ENCODE measurements around the gene RNF182.
"Not testable (repeated sequence)": the region's sequence is repeated elsewhere in the genome, so short reads cannot be mapped to it uniquely, and the experiment has no call there.

The RNF182 gene

GRCh38 chr6:14001329-14002012, 76.7 kb downstream of the RNF182 start:
- peak; percentile 89 for DNase-seq (ENCODE audit: low spot score)

DNA sequence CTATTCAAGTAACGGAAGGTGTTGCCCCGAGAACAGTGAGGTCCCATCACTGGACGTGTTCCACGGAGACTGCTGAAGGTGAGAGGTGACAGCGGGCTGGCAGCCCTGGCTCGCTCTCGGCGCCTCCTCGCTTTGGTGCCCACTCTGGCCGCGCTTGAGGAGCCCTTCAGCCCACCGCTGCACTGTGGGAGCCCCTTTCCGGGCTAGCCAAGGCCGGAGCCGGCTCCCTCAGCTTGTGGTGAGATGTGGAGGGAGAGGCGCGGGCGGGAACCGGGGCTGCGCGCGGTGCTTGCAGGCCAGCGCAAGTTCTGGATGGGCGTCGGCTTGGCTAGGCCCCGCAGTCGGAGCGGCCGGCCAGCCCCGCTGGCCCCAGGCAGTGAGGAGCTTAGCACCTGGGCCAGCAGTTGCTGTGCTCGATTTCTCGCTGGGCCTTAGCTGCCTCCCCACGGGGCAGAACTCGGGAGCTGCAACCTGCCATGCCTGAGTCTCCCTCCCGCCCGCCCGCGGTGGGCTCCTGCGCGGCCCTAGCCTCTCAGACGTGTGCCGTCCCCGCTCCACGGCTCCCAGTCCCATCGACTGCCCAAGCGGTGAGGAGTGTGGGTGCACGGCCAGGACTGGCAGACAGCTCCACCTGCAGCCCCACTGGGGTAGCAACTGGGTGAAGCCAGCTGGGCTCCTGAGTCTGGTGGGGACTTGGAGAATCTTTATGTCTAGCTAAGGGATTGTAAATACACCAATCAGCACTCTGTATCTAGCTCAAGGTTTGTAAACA, 77.6 kb downstream of the RNF182 start:
- DNase-seq (ENCODE audit: low spot score), result no peak

DNA sequence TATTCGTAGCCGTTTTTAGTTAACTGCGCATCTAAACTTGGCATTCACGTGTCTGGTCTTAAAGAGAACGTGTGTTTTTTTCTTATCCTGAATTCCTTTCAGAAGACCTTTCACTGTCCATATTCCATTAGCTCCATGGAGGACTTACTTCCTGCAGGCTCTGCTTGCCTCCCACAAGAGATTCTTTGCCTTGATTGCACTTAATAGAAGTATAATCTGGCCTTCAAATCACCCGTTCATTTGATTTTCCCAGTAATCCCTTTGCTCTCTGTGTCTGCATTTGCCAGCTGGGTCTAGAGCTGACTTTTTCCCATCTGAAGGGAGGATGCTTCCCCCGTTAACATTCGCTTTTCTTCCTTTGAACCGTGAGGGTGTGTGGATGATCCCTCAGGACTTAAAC, 79.5 kb downstream of the RNF182 start:
- DNase-seq (ENCODE audit: low spot score), result no peak

DNA sequence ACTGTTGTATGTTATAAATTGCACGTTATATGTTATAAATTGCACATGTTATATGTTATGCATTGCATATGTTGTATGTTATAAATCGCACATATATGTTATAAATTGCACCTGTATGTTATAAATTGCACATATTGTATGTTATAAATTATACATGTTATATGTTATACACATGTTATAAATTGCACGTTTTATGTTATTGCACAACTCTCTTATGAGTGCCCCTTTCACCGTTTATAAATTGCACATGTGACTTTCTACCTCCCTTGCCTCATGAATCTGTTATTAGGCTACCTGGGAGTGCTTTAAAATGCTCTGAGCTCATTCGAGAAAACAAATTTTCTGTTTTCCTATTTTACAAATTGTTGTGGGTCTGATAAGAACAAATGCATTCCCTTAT, 84.1 kb downstream of the RNF182 start:
- no peak for DNase-seq (ENCODE audit: low spot score)

GRCh38 chr6:14009431-14009830, 84.7 kb downstream of the RNF182 start:
- no peak for DNase-seq (ENCODE audit: low spot score)

DNA sequence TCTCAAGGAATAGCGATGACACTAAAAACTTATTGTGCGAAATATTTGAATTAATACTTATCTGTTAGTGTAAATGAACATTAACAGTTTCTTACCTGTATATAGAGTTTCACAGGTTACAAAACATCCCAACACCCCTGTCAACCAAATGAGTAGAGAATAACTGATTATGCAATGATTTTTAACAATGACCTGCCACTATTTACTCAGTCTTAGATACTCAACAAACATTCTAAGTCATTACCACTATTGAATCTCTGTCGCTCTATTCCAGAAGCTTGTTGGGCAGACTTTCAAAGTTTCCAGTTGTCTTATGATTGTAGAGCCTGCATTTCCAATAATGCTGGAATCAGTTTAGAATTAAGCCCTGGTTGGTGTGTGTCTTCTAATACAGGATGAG, 85.5 kb downstream of the RNF182 start:
- DNase-seq (ENCODE audit: low spot score), result no peak

- DNase-seq (ENCODE audit: low spot score), result no peak
Observed at GRCh38 chr6:14012313-14013030, 87.7 kb downstream of the RNF182 start.

DNA sequence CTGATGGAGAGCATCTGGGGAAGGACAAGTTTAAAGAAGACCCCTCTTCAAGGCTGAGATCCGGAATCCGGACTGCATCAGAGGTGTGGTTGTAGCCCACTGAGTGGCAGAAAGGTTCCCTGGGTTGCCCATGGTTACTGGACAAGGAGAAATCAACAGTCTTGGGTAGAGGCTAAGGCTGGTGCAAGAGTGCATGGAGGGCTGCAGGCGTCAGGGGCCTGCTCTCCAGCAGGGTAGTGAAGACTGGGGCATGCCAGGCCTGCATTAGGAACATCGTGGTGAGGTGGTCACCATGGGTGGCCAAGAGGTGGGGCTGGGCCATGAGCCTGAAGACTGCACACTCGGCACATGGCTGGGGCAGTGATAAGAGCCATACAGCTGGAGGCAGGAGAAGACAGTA, 91.2 kb downstream of the RNF182 start:
- DNase-seq (ENCODE audit: low spot score), result no peak

GRCh38 chr6:14016432-14016831, 91.7 kb downstream of the RNF182 start:
- no peak for DNase-seq (ENCODE audit: low spot score)

GRCh38 chr6:14016935-14017625, 92.3 kb downstream of the RNF182 start:
- DNase-seq (ENCODE audit: low spot score), result peak; percentile 14

- DNase-seq (ENCODE audit: low spot score), result no peak
Observed at GRCh38 chr6:14017626-14018475, 93.1 kb downstream of the RNF182 start.

DNA sequence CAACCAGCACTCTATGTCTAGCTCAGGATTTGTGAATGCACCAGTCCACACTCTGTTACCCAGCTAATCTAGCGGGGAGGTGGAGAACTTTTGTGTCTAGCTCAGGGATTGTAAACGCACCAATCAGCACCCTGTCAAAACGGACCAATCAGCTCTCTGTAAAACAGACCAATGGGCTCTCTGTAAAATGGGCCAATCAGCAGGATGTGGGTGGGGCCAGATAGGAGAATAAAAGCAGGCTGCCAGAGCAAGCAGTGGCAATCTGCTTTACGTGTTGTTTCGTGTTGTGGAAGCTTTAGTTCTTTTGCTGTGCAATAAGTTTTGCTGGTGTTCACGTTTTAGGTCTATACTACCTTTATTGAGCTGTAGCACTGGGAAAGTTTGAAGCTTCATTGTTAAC, 93.8 kb downstream of the RNF182 start:
- not testable (repeated sequence) for DNase-seq (ENCODE audit: low spot score)

DNA sequence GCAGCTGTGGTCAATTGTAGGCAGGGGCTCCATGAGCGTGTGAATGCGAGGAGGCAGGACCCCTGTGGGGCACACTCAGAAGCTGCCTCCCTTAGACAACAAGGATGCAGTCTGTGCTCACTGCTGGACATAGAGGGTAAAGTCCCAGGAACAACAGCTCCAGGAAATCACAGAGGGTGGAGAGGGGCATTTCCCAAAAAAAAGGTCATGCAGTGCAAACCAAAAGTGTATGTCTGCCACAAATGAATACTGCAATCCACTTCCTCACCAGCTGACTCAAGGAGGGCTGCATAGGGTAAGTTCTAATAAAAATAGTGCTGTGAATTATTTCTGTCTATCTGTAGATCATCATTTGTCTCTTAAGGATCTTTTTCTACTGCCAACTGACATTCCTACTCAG, 95.8 kb downstream of the RNF182 start:
- DNase-seq (ENCODE audit: low spot score), result no peak

DNA sequence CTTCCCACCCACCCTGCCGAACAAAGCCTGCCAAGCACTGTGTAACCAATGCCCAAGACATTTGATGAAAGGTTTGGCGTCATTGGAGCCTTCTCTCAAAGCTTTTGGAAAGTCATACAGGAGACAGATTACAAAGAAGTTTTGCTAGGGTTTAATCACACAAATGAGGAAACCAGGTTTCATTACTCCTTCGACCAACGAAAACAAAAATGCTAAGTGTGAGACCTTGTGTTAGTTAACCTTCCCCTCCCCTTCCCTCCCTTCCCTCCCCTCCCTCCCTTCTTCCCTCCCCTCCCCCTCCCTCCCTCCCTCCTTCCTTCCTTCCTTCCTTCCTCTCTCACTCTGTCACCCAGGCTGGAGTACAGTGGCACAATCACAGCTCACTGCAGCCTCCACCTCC, 96.7 kb downstream of the RNF182 start:
- DNase-seq (ENCODE audit: low spot score), result no peak

DNA sequence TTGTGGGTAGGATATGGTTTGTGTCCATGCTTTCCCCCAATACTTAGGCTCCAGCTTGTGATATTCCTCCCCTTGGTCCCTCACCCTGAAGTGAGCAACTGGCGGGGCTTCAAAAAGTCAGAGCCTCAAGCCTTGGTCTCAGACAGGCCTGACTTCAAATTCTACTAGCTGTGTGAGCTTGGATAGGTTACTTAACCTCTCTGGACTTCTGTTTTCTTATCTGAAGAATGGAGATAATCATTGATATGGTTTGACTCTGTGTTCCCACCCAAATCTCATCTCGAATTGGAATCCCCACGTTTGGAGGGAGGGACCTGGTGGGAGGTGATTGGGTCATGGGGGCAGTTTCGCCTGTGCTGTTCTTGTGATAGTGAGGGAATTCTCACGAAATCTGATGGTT, 97.9 kb downstream of the RNF182 start:
- DNase-seq (ENCODE audit: low spot score), result no peak

DNA sequence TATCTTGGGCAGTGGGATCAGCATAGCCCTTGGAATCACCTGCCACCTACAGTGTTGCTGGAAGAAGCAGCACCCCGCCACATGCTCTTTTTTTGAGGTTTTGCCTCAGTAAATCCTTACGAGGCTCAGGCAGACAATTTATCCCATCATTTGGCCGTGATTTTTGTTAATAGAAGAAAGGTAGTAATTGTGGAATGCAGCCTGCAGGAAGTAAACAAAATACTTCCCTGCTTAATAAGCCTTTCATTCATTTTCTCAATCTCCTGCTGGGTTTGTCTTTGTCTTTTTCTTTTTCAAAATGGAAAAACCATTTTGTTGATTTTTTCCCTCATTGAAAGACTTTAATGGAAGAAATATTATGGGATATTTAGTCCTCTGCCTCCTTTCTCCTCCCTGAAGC, 99.1 kb downstream of the RNF182 start:
- DNase-seq (ENCODE audit: low spot score), result no peak

DNA sequence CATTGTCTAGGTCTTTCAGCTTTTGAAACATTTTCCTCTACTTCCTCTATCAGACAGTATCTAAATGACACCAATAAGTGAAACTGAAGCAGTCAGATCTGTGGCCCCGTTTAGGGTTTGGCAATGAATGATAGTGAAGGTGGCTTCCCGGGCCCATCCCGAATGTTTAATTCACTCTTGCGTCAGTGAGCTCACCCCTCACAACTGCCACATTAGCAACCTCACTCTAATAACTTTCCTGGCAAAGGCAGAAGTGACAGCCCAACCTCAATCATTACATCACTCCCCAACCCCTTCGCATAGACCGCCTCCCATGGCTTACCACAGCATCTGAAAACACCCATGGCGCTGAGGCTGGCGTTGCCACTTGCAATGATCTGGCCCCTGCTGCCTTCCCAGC, 100.4 kb downstream of the RNF182 start:
- DNase-seq (ENCODE audit: low spot score), result no peak

GRCh38 chr6:14026831-14027539, 102.2 kb downstream of the RNF182 start:
- DNase-seq (ENCODE audit: low spot score), result peak; percentile 57

GRCh38 chr6:14028631-14029030, 103.9 kb downstream of the RNF182 start:
- DNase-seq (ENCODE audit: low spot score), result no peak

DNA sequence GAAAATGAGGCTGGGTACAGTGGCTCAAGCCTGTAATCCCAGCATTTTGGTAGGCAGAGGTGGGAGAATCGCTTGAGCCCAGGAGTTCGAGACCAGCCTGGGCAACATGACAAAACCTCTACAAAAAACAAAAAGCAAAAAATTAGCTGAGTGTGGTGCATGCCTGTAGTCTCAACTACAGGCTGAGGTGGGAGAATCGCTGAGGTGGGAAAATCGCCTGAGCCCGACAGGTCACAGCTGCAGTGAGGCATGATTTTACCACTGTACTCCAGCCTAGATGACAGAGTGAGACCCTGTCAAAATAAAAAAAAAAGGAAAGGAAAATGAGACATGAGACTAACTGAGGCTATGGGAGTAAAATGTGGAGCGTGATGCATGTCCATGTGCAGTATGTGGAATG, 104.9 kb downstream of the RNF182 start:
- no peak for DNase-seq (ENCODE audit: low spot score)
